ENCODE measurements around the gene SPATA2.

The SPATA2 gene

DNA sequence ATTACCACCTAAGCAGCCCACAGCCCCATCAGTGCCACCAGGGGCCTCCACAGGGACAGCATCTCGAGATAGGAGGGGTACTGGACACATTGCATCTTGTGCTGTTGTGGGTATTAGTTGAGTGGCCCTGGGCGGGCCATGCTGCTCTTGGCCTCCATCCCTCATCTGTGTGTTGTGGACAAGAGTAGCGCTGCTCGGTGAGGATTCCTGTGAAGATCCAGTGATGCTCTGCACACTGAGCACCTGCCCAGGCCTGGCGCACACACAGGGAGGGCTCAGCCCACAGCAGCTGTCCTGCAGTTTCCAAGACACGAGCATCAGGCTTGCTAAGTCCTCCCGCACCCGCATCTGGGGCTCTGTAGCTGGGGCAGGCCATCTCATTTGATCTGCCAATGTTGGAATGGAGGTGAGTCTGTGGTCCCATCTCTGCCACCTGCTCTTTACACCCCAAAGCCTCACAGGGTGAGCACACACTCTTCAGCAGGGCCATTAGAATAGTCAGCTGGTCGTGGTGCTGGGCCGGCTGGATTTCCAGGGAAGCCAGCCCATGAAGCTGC lies 32.0 kb downstream of the SPATA2 start:
- Histone ChIP-seq H3K4me1 (ENCODE audit: control insufficient read depth in 2 of 2, insufficient read depth in 2 of 2, low read length in 2 of 2) (no peaks in the 10 kb centered on the region), H3K36me3 (ENCODE audit: control insufficient read depth in 2 of 2, insufficient read depth in 2 of 2, low read length in 2 of 2) (peaks cover 36 to 50% of the 10 kb centered on the region in 2 donors), H3K27me3 (ENCODE audit: control insufficient read depth in 2 of 2, insufficient read depth in 2 of 2, low read length in 2 of 2) (no peaks in the 10 kb centered on the region), H3K4me3 (ENCODE audit: low read length in 2 of 2) (no peak overlapping the region), H3K9me3 (ENCODE audit: control insufficient read depth in 2 of 2, low read length in 2 of 2) (no peaks in the 10 kb centered on the region), H3K9ac (ENCODE audit: low read depth in 1 of 2, low read length in 2 of 2) (no peak overlapping the region), H3K27ac (ENCODE audit: low read depth in 2 of 2, low read length in 2 of 2) (no peak overlapping the region)

DNA sequence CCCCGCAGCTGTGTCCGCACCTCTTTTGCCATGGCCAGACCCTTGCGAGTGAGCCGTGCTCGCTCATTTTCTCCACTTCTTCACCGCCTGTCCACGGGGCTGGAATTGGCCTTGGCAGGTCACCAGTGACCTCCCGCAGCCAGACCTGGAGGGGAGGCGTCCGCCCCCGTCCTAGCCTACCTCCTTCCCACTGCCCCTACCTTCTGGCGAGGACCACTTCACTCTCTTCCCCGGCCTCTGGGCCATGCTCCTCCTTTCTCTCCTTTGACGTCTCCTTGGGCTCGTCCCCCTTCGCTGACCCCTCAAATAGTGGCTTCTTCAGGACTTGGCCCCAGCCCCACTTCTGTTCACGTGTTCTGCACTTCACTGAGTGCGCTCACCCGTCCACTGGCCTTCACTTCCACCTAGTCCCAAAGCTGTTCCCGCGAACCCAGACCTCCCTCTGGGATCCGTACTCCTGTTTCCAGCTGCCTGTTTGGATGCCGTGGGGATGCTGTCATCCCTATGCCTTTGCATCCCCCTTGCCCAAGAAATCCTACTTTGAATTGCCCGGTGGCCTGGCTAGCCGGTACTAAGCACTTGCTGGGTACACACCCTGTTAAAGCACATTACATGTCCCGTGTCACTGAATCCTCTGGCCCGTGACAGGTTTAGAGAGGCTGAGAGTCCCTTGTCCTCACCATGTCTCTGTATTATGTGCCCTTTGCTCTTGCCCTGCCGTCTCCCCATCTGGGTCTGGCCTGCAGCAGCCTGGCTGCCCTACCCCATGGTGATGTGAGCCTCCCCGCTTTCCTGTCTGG lies 33.0 kb downstream of the SPATA2 start:
- H3K4me3 ChIP-seq (ENCODE audit: low read length in 2 of 2), result no peak overlapping the region
- H3K27ac ChIP-seq (ENCODE audit: low read depth in 2 of 2, low read length in 2 of 2), result no peak overlapping the region

GRCh38 chr20:49880724-49881445 lies 34.4 kb downstream of the SPATA2 start:
- Histone ChIP-seq H3K4me1 (ENCODE audit: control insufficient read depth in 2 of 2, insufficient read depth in 2 of 2, low read length in 2 of 2) (no peaks in the 10 kb centered on the region), H3K36me3 (ENCODE audit: control insufficient read depth in 2 of 2, insufficient read depth in 2 of 2, low read length in 2 of 2) (peaks cover 40 to 44% of the 10 kb centered on the region in 2 donors), H3K27me3 (ENCODE audit: control insufficient read depth in 2 of 2, insufficient read depth in 2 of 2, low read length in 2 of 2) (no peaks in the 10 kb centered on the region), H3K4me3 (ENCODE audit: low read length in 2 of 2) (no peak overlapping the region), H3K9ac (ENCODE audit: low read depth in 1 of 2, low read length in 2 of 2) (no peak overlapping the region), H3K27ac (ENCODE audit: low read depth in 2 of 2, low read length in 2 of 2) (no peak overlapping the region), H3K9me3 (ENCODE audit: control insufficient read depth in 2 of 2, low read length in 2 of 2) (no peaks in the 10 kb centered on the region)

More for the DNA sequence above, 33.0 kb downstream of the SPATA2 start:
- Histone ChIP-seq H3K9ac (ENCODE audit: low read depth in 1 of 2, low read length in 2 of 2) (no peak overlapping the region), H3K9me3 (ENCODE audit: control insufficient read depth in 2 of 2, low read length in 2 of 2) (no peaks in the 10 kb centered on the region), H3K27me3 (ENCODE audit: control insufficient read depth in 2 of 2, insufficient read depth in 2 of 2, low read length in 2 of 2) (no peaks in the 10 kb centered on the region), H3K4me1 (ENCODE audit: control insufficient read depth in 2 of 2, insufficient read depth in 2 of 2, low read length in 2 of 2) (no peaks in the 10 kb centered on the region), H3K36me3 (ENCODE audit: control insufficient read depth in 2 of 2, insufficient read depth in 2 of 2, low read length in 2 of 2) (peaks cover 36 to 47% of the 10 kb centered on the region in 2 donors)

DNA sequence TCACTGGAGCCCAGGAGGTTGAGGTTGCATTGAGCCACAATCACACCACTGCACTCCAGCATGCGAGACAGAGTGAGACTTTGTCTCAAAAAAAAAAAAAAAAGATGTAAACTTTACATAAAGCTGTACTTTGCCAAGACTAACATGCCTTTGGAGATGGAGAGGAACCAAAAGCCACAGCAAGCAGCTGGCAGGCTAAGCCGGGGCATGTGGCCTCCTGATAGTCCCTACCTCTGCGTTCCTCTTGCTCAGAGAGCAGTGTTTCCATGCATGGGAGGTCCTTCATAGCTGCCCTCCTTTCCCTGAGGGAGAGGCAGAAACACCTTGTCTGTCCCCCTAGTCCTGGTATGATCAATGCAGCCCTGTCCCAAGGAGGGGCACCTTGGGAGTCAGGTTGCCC lies 35.2 kb downstream of the SPATA2 start:
- peaks cover 40 to 41% of the 10 kb centered on the region in 2 donors for H3K36me3 ChIP-seq (ENCODE audit: control insufficient read depth in 2 of 2, insufficient read depth in 2 of 2, low read length in 2 of 2)
- H3K4me3 ChIP-seq (ENCODE audit: low read length in 2 of 2), result no peak overlapping the region
- no peak overlapping the region for H3K27ac ChIP-seq (ENCODE audit: low read depth in 2 of 2, low read length in 2 of 2)
- no peaks in the 10 kb centered on the region for H3K4me1 ChIP-seq (ENCODE audit: control insufficient read depth in 2 of 2, insufficient read depth in 2 of 2, low read length in 2 of 2)
- no peak overlapping the region for H3K9ac ChIP-seq (ENCODE audit: low read depth in 1 of 2, low read length in 2 of 2)
- H3K27me3 ChIP-seq (ENCODE audit: control insufficient read depth in 2 of 2, insufficient read depth in 2 of 2, low read length in 2 of 2), result no peaks in the 10 kb centered on the region
- H3K9me3 ChIP-seq (ENCODE audit: control insufficient read depth in 2 of 2, low read length in 2 of 2), result no peaks in the 10 kb centered on the region

DNA sequence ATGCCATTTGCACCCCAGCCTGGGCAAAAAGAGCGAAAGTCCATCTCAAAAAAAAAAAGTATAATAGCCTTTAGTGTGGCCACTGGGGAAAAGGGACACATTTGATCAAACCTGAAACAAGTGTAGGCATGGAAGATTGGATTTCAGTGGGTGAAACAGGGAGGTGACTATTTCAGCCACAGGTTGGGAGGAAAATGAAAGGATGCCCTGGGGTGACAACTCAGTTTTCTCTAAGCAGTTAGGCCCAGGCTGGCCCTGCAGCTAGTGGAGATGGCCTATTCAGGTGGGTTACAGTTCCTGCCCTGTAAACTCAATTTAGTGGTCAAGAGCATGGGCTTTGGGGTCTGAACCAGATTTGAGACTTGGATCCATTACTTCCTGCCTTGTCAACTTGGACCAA lies 36.4 kb downstream of the SPATA2 start:
- no peaks in the 10 kb centered on the region for H3K9me3 ChIP-seq (ENCODE audit: control insufficient read depth in 2 of 2, low read length in 2 of 2)
- peaks cover 31 to 33% of the 10 kb centered on the region in 2 donors for H3K36me3 ChIP-seq (ENCODE audit: control insufficient read depth in 2 of 2, insufficient read depth in 2 of 2, low read length in 2 of 2)
- H3K4me3 ChIP-seq (ENCODE audit: low read length in 2 of 2), result no peak overlapping the region
- no peak overlapping the region for H3K27ac ChIP-seq (ENCODE audit: low read depth in 2 of 2, low read length in 2 of 2)
- no peaks in the 10 kb centered on the region for H3K27me3 ChIP-seq (ENCODE audit: control insufficient read depth in 2 of 2, insufficient read depth in 2 of 2, low read length in 2 of 2)
- H3K4me1 ChIP-seq (ENCODE audit: control insufficient read depth in 2 of 2, insufficient read depth in 2 of 2, low read length in 2 of 2), result no peaks in the 10 kb centered on the region
- no peak overlapping the region for H3K9ac ChIP-seq (ENCODE audit: low read depth in 1 of 2, low read length in 2 of 2)

GRCh38 chr20:49877386-49877921 lies 37.9 kb downstream of the SPATA2 start:
- no peaks in the 10 kb centered on the region for H3K9me3 ChIP-seq (ENCODE audit: control insufficient read depth in 2 of 2, low read length in 2 of 2)
- no peaks in the 10 kb centered on the region for H3K4me1 ChIP-seq (ENCODE audit: control insufficient read depth in 2 of 2, insufficient read depth in 2 of 2, low read length in 2 of 2)
- H3K27me3 ChIP-seq (ENCODE audit: control insufficient read depth in 2 of 2, insufficient read depth in 2 of 2, low read length in 2 of 2), result no peaks in the 10 kb centered on the region
- no peak overlapping the region for H3K4me3 ChIP-seq (ENCODE audit: low read length in 2 of 2)
- H3K27ac ChIP-seq (ENCODE audit: low read depth in 2 of 2, low read length in 2 of 2), result no peak overlapping the region
- peaks cover 21 to 24% of the 10 kb centered on the region in 2 donors for H3K36me3 ChIP-seq (ENCODE audit: control insufficient read depth in 2 of 2, insufficient read depth in 2 of 2, low read length in 2 of 2)
- no peak overlapping the region for H3K9ac ChIP-seq (ENCODE audit: low read depth in 1 of 2, low read length in 2 of 2)

DNA sequence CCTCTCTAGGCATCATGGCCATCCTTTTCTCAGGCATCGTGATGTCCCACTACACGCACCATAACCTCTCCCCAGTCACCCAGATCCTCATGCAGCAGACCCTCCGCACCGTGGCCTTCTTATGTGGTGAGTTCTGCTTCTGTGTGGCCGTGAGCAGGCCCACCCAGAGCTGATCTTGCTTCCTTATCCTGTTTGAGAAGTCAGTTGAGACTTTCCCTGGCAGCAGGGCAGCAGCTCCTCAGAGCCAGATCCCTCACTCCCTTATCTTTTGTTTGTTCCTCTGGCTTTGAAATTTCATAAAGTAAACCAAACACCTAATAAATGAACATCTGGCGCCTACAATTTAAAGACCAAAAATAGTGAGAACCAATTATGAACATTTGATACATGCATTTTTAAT lies 40.6 kb downstream of the SPATA2 start:
- Histone ChIP-seq H3K9ac (ENCODE audit: low read depth in 1 of 2, low read length in 2 of 2) (no peak overlapping the region), H3K27ac (ENCODE audit: low read depth in 2 of 2, low read length in 2 of 2) (peak overlapping the region in 1 of 2 donors; percentile 7), H3K36me3 (ENCODE audit: control insufficient read depth in 2 of 2, insufficient read depth in 2 of 2, low read length in 2 of 2) (peaks cover 9 to 16% of the 10 kb centered on the region in 2 donors)

GRCh38 chr20:49872056-49872455 lies 43.3 kb downstream of the SPATA2 start:
- H3K27me3 ChIP-seq (ENCODE audit: control insufficient read depth in 2 of 2, insufficient read depth in 2 of 2, low read length in 2 of 2), result no peaks in the 10 kb centered on the region
- peaks cover 14 to 21% of the 10 kb centered on the region in 2 donors for H3K36me3 ChIP-seq (ENCODE audit: control insufficient read depth in 2 of 2, insufficient read depth in 2 of 2, low read length in 2 of 2)
- no peaks in the 10 kb centered on the region for H3K9me3 ChIP-seq (ENCODE audit: control insufficient read depth in 2 of 2, low read length in 2 of 2)
- no peaks in the 10 kb centered on the region for H3K4me1 ChIP-seq (ENCODE audit: control insufficient read depth in 2 of 2, insufficient read depth in 2 of 2, low read length in 2 of 2)
- H3K9ac ChIP-seq (ENCODE audit: low read depth in 1 of 2, low read length in 2 of 2), result no peak overlapping the region
- no peak overlapping the region for H3K27ac ChIP-seq (ENCODE audit: low read depth in 2 of 2, low read length in 2 of 2)
- no peak overlapping the region for H3K4me3 ChIP-seq (ENCODE audit: low read length in 2 of 2)

More for the DNA sequence above, 40.6 kb downstream of the SPATA2 start:
- Histone ChIP-seq H3K4me1 (ENCODE audit: control insufficient read depth in 2 of 2, insufficient read depth in 2 of 2, low read length in 2 of 2) (no peaks in the 10 kb centered on the region), H3K9me3 (ENCODE audit: control insufficient read depth in 2 of 2, low read length in 2 of 2) (no peaks in the 10 kb centered on the region), H3K27me3 (ENCODE audit: control insufficient read depth in 2 of 2, insufficient read depth in 2 of 2, low read length in 2 of 2) (no peaks in the 10 kb centered on the region), H3K4me3 (ENCODE audit: low read length in 2 of 2) (no peak overlapping the region)

- Histone ChIP-seq H3K9me3 (ENCODE audit: control insufficient read depth in 2 of 2, low read length in 2 of 2) (no peaks in the 10 kb centered on the region), H3K27me3 (ENCODE audit: control insufficient read depth in 2 of 2, insufficient read depth in 2 of 2, low read length in 2 of 2) (no peaks in the 10 kb centered on the region), H3K9ac (ENCODE audit: low read depth in 1 of 2, low read length in 2 of 2) (no peak overlapping the region), H3K27ac (ENCODE audit: low read depth in 2 of 2, low read length in 2 of 2) (no peak overlapping the region), H3K4me1 (ENCODE audit: control insufficient read depth in 2 of 2, insufficient read depth in 2 of 2, low read length in 2 of 2) (no peaks in the 10 kb centered on the region), H3K36me3 (ENCODE audit: control insufficient read depth in 2 of 2, insufficient read depth in 2 of 2, low read length in 2 of 2) (peaks cover 14 to 21% of the 10 kb centered on the region in 2 donors), H3K4me3 (ENCODE audit: low read length in 2 of 2) (no peak overlapping the region)
Observed at GRCh38 chr20:49871391-49871948, 43.9 kb downstream of the SPATA2 start.
